HepG2 (cell line): ENCODE results near the gene RABGEF1. TPM values are rescaled to one million over a fixed set of nuclear protein-coding genes. Genes with fewer than 3 reads are reported as not detected.

Experiments used
- AHR ChIP-seq: IDR thresholded peaks from 2 replicates; pipeline ENCODE4 v1.6.1; 2018; ENCODE audit warnings: missing genetic modification reagents, missing compliant biosample characterization
- ATM ChIP-seq: fragments of 450-650 bp; IDR thresholded peaks from 2 replicates; pipeline ENCODE4 v1.7.1; 2017; ENCODE audit warnings: mild to moderate bottlenecking, borderline replicate concordance
- GATAD2A ChIP-seq: IDR thresholded peaks from 2 replicates; pipeline ENCODE4 v1.6.1; 2016
- HOXA3 ChIP-seq: sonication (generic); formaldehyde crosslinking; IDR thresholded peaks from 2 replicates; pipeline ENCODE4 v1.5.0; 2020; ENCODE audit warnings: missing genetic modification reagents
- HOXA5 ChIP-seq: sonication (generic); formaldehyde crosslinking; IDR thresholded peaks from 2 replicates; pipeline ENCODE4 v1.4.0; 2020; ENCODE audit warnings: missing genetic modification reagents
- NR2C2 ChIP-seq: sonication (generic); formaldehyde crosslinking; IDR thresholded peaks from 2 replicates; pipeline ENCODE4 v1.4.0; 2020; ENCODE audit warnings: missing genetic modification reagents, mild to moderate bottlenecking, moderate library complexity, borderline replicate concordance
- SAP130 ChIP-seq: IDR thresholded peaks from 2 replicates; pipeline ENCODE4 v1.6.1; 2016; ENCODE audit warnings: low read depth
- SOX5 ChIP-seq: IDR thresholded peaks from 2 replicates; pipeline ENCODE4 v1.6.1; 2016; ENCODE audit warnings: borderline replicate concordance
- SOX6 ChIP-seq, 2 experiments: fragments of 450-650 bp in 1 of 2; sonication (generic) in 1 of 2; formaldehyde crosslinking in 1 of 2; IDR thresholded peaks; 2 replicates each; pipeline versions ENCODE4 v1.4.0 to v1.6.1; 2017 to 2020; ENCODE audit warnings: antibody characterized with exemption in 1 of 2, mild to moderate bottlenecking in 1 of 2, missing genetic modification reagents in 1 of 2
- SRY ChIP-seq: sonication (generic); formaldehyde crosslinking; IDR thresholded peaks from 2 replicates; pipeline ENCODE4 v1.8.0; 2022; ENCODE audit warnings: mild to moderate bottlenecking, missing genetic modification reagents
- ZFP82 ChIP-seq: sonication (generic); formaldehyde crosslinking; IDR thresholded peaks from 2 replicates; pipeline ENCODE4 v1.5.1; 2020; ENCODE audit warnings: mild to moderate bottlenecking, missing genetic modification reagents, borderline replicate concordance
- ZNF282 ChIP-seq: fragments of 450-650 bp; IDR thresholded peaks from 2 replicates; pipeline ENCODE4 v1.6.1; 2018; ENCODE audit not compliant: partially characterized antibody
- ZSCAN9 ChIP-seq: IDR thresholded peaks from 2 replicates; pipeline ENCODE4 v1.6.1; 2016; ENCODE audit warnings: borderline replicate concordance
- polyA plus RNA-seq, 8 experiments: library from polyadenylated mRNA; depleted of rRNA in 3 of 8; stranded (reverse) in 7 of 8; unstranded in 1 of 8; fragments of >200 nt; fragmentation: Illumina TruSeq in 4 of 8; extraction: Trizol in 4 of 8; gene quantifications; 2 replicates each; pipeline versions ENCODE4 v1.2.1 to v1.2.3, GENCODE V29; 2011 to 2016; ENCODE audit warnings: low read depth in 4 of 8, missing spikeins in 1 of 8, mixed read lengths in 1 of 8; ENCODE audit not compliant: insufficient read depth in 1 of 8
- total RNA-seq, 5 experiments: library from RNA; depleted of rRNA; stranded (reverse); fragments of >200 nt; fragmentation: Illumina TruSeq; extraction: Trizol; gene quantifications; 2 replicates each; pipeline ENCODE4 v1.2.3, GENCODE V29; 2016; ENCODE audit warnings: low read depth in 1 of 5
- TF ChIP-seq, protein P1 (sequence below): sonication (generic); formaldehyde crosslinking; IDR thresholded peaks from 2 replicates; pipeline ENCODE4 v1.5.0; 2020; ENCODE audit warnings: mild to moderate bottlenecking, missing genetic modification reagents
- TF ChIP-seq, protein P2 (sequence below): sonication (generic); formaldehyde crosslinking; IDR thresholded peaks from 2 replicates; pipeline ENCODE4 v1.4.0; 2020; ENCODE audit warnings: missing genetic modification reagents, borderline replicate concordance
- TF ChIP-seq, protein P3 (sequence below): sonication (generic); formaldehyde crosslinking; IDR thresholded peaks from 2 replicates; pipeline ENCODE4 v1.4.0; 2020; ENCODE audit warnings: missing genetic modification reagents
- TF ChIP-seq, protein P4 (sequence below): sonication (generic); formaldehyde crosslinking; IDR thresholded peaks from 2 replicates; pipeline ENCODE4 v1.4.0; 2020; ENCODE audit warnings: missing genetic modification reagents
- TF ChIP-seq, protein P5 (sequence below): IDR thresholded peaks from 2 replicates; pipeline ENCODE4 v1.6.1; 2016; ENCODE audit warnings: mild to moderate bottlenecking

Gene RABGEF1
- total and polyA plus RNA-seq, 2 of the 13 experiments (the other 11 are each of a cell fraction or from before 2014, with no cell fraction given): 22.7 to 35.3 TPM

DNA sequence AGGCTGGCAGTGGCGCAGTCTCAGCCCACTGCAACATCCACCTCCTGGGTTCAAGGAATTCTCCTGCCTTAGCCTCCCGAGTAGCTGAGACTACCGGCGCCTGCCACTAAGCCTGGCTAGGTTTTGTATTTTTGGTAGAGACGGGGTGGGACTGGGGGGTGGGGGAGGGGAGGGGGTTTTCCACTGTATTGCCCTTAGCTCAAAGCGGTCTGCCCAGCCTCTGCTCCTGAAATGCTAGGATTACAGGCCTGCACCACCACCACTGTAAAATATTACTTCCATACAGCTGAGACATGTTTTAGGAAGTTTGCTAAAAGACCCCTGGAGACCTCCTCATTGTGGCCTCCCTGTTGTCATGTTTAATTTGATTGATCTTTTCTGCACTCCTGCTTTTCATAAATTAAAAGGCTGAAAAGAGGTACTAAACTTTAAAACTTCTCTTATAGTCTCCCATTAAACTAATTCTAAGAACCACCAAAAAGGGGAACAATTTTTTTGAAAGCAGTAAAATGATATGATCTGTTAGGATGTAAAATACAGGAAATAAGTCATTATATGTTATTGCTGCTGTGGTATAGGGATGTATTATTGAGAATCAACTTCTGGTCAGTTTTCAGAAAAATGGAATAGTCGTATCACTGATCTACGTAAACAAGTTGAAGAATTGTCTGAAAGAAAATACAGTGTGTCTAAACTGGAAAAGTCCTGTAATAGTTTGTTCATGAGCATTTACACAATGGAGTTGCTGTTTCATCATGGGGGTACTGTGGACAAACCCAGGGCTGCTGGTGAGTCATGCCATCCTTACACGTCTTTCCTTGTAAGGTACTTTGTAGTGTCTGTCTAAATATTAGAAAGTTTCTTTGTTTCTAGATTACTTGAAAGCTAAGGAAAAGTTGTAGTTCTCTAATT lies 107.6 kb downstream of the RABGEF1 start (continued):
- TF ChIP-seq, protein P1, sequence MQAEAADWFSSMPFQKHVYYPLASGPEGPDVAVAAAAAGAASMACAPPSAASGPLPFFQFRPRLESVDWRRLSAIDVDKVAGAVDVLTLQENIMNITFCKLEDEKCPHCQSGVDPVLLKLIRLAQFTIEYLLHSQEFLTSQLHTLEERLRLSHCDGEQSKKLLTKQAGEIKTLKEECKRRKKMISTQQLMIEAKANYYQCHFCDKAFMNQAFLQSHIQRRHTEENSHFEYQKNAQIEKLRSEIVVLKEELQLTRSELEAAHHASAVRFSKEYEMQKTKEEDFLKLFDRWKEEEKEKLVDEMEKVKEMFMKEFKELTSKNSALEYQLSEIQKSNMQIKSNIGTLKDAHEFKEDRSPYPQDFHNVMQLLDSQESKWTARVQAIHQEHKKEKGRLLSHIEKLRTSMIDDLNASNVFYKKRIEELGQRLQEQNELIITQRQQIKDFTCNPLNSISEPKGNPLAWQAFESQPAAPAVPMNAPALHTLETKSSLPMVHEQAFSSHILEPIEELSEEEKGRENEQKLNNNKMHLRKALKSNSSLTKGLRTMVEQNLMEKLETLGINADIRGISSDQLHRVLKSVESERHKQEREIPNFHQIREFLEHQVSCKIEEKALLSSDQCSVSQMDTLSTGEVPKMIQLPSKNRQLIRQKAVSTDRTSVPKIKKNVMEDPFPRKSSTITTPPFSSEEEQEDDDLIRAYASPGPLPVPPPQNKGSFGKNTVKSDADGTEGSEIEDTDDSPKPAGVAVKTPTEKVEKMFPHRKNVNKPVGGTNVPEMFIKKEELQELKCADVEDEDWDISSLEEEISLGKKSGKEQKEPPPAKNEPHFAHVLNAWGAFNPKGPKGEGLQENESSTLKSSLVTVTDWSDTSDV (CRISPR knock-in tag): no peak
- TF ChIP-seq GATAD2A (peak; percentile 84), SOX6 (IDR thresholded peaks at IDR 0.05) (no peak), SOX6 (CRISPR knock-in tag; IDR thresholded peaks at IDR 0.05) (peak; percentile 57; the same call in 1 of the 2 replicates), HOXA5 (CRISPR knock-in tag) (no peak), HOXA3 (CRISPR knock-in tag) (no peak), SOX5 (CRISPR knock-in tag) (peak; percentile 68; the same call in 1 of the 2 replicates), ATM (no peak), NR2C2 (CRISPR knock-in tag) (no peak), ZSCAN9 (CRISPR knock-in tag) (no peak), AHR (CRISPR knock-in tag) (no peak), SRY (CRISPR knock-in tag) (no peak), ZFP82 (CRISPR knock-in tag) (no peak), ZNF282 (no peak), SAP130 (CRISPR knock-in tag) (peak; percentile 38)
- TF ChIP-seq, protein P2, sequence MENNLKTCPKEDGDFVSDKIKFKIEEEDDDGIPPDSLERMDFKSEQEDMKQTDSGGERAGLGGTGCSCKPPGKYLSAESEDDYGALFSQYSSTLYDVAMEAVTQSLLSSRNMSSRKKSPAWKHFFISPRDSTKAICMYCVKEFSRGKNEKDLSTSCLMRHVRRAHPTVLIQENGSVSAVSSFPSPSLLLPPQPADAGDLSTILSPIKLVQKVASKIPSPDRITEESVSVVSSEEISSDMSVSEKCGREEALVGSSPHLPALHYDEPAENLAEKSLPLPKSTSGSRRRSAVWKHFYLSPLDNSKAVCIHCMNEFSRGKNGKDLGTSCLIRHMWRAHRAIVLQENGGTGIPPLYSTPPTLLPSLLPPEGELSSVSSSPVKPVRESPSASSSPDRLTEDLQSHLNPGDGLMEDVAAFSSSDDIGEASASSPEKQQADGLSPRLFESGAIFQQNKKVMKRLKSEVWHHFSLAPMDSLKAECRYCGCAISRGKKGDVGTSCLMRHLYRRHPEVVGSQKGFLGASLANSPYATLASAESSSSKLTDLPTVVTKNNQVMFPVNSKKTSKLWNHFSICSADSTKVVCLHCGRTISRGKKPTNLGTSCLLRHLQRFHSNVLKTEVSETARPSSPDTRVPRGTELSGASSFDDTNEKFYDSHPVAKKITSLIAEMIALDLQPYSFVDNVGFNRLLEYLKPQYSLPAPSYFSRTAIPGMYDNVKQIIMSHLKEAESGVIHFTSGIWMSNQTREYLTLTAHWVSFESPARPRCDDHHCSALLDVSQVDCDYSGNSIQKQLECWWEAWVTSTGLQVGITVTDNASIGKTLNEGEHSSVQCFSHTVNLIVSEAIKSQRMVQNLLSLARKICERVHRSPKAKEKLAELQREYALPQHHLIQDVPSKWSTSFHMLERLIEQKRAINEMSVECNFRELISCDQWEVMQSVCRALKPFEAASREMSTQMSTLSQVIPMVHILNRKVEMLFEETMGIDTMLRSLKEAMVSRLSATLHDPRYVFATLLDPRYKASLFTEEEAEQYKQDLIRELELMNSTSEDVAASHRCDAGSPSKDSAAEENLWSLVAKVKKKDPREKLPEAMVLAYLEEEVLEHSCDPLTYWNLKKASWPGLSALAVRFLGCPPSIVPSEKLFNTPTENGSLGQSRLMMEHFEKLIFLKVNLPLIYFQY (CRISPR knock-in tag): no peak
- TF ChIP-seq, protein P3, sequence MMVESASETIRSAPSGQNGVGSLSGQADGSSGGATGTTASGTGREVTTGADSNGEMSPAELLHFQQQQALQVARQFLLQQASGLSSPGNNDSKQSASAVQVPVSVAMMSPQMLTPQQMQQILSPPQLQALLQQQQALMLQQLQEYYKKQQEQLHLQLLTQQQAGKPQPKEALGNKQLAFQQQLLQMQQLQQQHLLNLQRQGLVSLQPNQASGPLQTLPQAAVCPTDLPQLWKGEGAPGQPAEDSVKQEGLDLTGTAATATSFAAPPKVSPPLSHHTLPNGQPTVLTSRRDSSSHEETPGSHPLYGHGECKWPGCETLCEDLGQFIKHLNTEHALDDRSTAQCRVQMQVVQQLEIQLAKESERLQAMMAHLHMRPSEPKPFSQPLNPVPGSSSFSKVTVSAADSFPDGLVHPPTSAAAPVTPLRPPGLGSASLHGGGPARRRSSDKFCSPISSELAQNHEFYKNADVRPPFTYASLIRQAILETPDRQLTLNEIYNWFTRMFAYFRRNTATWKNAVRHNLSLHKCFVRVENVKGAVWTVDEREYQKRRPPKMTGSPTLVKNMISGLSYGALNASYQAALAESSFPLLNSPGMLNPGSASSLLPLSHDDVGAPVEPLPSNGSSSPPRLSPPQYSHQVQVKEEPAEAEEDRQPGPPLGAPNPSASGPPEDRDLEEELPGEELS (CRISPR knock-in tag): no peak
- TF ChIP-seq, protein P4, sequence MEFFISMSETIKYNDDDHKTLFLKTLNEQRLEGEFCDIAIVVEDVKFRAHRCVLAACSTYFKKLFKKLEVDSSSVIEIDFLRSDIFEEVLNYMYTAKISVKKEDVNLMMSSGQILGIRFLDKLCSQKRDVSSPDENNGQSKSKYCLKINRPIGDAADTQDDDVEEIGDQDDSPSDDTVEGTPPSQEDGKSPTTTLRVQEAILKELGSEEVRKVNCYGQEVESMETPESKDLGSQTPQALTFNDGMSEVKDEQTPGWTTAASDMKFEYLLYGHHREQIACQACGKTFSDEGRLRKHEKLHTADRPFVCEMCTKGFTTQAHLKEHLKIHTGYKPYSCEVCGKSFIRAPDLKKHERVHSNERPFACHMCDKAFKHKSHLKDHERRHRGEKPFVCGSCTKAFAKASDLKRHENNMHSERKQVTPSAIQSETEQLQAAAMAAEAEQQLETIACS (CRISPR knock-in tag): no peak
- TF ChIP-seq, protein P5, sequence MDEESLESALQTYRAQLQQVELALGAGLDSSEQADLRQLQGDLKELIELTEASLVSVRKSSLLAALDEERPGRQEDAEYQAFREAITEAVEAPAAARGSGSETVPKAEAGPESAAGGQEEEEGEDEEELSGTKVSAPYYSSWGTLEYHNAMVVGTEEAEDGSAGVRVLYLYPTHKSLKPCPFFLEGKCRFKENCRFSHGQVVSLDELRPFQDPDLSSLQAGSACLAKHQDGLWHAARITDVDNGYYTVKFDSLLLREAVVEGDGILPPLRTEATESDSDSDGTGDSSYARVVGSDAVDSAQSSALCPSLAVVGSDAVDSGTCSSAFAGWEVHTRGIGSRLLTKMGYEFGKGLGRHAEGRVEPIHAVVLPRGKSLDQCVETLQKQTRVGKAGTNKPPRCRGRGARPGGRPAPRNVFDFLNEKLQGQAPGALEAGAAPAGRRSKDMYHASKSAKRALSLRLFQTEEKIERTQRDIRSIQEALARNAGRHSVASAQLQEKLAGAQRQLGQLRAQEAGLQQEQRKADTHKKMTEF (CRISPR knock-in tag): 0 out of 2 replicates have a peak, but pooled peaks have one; percentile 49
